ENCODE data around the gene SRGAP1.

GRCh38 chr12:63964301-63964700 is 119.8 kb downstream of the SRGAP1 start:
- TF ChIP-seq CTCF (CRISPR knock-in tag; IDR thresholded peaks at IDR 0.05) (no peak), EZH2 (conservative IDR thresholded peaks at IDR 0.05; ENCODE audit: low read depth, low read length) (no peak), SSRP1 (CRISPR knock-in tag; IDR thresholded peaks at IDR 0.05) (no peak)
